ENCODE data around the gene ILKAP.

ILKAP gene

DNA sequence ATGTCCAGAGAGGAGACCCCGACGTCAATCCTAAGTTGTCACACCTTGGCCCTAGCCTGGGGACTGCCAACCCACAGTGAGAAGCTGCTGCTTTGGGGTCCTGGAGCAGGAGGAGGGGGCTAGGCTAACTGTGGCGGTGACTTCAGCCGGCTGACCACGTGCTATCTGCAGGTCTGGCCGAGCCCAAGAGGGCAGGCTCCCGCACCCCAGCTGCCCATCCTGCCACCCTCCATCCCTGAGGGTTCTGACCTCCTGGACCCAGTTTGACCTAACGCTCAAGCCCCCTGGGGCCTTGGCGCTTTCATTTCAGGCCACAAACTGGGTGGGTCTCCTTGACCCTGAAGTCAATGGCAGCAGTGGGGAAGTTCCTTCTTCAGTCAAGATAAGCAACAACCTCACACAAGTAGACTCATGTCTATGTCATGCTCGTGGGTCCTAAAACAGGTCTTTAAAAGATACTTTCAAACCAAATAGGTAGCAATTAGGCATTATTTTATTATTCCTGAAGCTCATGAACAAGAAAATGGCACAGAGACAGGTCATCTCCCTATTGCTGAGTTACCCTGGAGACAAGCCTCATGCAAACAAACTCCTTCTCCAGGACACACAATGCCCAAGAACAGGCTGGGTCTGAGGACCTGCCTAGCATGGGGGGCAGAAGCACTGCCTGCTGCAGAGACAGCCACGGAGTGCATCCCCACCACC is 34.1 kb upstream of the ILKAP start:
- DNase-seq (ENCODE audit: low read depth) = no peak

DNA sequence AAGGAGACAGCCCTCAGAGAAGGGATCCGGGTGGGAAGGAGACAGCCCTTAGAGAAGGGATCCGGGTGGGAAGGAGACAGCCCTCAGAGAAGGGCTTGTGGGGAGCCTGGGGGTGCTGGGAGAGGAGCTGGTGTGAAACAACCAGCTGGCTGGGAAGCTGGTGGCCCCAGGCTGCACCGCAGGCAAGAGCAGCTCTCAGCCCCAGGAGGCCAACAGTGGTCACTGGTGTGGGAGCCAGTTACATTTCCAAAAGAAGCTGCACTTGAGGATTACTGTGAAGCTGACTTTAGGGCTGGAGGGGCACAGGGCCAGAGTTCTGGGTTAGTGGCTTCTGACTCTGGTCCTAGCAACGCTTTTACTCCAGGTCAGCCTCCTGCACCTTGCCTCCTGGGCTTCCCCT is 33.1 kb upstream of the ILKAP start:
- DNase-seq (ENCODE audit: low read depth) = no peak

DNA sequence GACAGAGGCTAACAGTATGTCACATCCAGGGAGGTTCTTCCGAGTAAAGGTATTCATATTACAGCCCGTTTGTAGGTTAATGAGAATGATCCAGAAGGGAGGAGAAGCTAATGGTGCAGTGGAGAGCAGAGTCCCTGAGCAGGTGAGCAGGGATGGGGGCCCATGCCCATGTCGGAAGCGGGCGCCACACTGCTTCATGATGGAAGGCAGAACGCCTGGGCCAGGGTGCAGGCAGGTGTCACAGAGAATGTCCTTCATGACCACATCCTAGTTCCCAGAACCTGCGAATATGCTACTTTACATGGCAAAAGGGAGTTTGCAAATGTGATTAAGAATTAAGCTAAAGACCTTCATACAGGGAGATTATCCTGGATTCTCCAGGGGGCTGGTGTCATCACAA is 32.4 kb upstream of the ILKAP start:
- DNase-seq (ENCODE audit: low read depth) = no peak

GRCh38 chr2:238235331-238235732 is 31.8 kb upstream of the ILKAP start:
- no peak for DNase-seq (ENCODE audit: low read depth)

DNA sequence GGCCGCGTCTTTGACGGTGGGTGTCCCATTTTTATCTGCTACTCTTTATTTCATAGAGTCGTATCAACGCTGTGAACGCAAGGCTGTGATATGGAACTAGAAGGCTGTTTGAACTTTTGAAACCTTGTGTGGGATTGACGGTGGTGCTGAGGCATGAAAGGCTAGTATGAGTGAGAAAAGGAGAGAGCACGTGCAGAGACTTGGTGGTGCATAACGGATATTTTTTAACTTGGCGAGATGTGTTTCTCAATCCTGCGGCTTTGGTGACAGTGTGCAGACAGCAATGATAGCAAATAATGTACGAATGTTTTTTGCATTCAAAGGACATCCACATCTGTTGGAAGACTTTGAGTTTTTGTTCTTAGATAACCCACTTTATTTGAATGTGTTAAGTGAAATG is 30.1 kb upstream of the ILKAP start:
- DNase-seq (ENCODE audit: low read depth) = no peak

GRCh38 chr2:238231809-238232208 is 28.3 kb upstream of the ILKAP start:
- no peak for DNase-seq (ENCODE audit: low read depth)

GRCh38 chr2:238231251-238231793 is 27.8 kb upstream of the ILKAP start:
- DNase-seq (ENCODE audit: low read depth) = peak; percentile 69

GRCh38 chr2:238230699-238231098 is 27.2 kb upstream of the ILKAP start:
- no peak for DNase-seq (ENCODE audit: low read depth)

DNA sequence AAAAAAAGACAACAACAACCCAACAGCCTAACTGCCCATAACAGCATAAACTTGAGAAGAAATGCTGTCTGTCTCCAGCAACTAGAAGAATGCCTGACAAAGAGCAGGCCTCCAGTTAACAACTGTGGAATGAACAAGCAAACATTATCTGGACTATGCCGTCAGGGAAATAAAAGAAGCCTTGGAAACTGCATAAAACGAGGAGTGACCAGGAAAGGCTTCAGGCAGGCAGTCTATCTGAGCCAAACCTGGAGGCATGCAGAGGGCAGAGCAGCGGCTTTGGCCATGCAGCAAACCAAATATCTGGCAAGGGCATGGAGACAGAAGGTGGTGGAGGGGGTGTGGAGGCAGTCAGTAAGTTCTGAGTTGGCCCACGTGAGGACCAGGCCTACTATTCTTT is 25.2 kb upstream of the ILKAP start:
- no peak for DNase-seq (ENCODE audit: low read depth)

- no peak for DNase-seq (ENCODE audit: low read depth)
These were observed 24.1 kb upstream of the ILKAP start for GRCh38 chr2:238227587-238228032.

GRCh38 chr2:238226698-238227586 is 23.4 kb upstream of the ILKAP start:
- no peak for DNase-seq (ENCODE audit: low read depth)

DNA sequence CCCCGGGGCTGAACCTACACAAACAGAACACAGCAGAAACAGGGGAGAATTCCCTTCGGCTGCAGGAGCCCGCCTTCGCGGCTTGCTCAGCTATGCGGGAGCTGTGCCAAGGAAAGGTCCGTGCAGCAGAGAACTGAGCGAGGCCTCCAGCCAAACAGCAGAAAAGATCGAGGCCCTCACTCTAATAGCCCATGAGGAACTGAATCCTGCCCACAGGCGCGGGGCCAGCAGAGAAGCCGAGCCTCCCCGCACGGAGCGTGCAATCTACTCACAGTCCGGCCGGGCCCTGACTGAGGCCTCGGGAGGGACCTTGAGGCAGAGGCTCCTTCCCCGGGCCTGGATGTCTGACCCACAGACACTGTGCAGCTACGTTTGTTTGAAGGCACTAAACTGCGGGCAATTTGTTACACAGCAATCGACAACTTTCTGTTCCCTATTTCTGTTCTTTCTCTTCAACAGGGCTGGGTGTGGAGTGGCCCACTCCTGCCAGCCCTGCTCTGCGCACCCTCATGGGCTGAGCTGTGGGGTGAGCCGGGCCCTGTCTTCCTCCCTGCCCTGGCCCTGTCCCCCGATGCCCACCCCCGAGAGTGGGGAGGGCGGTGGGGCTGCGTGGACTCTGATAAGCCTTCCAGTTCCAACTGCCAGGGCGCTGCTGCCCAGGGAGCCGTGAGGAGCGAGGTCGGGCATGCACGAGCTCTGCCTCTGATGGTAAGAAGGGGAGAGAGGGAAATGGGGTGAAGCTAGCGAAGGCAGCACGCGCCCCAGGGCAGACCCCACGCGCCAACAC is 22.6 kb upstream of the ILKAP start:
- no peak for DNase-seq (ENCODE audit: low read depth)

GRCh38 chr2:238225121-238225520 is 21.6 kb upstream of the ILKAP start:
- no peak for DNase-seq (ENCODE audit: low read depth)

DNA sequence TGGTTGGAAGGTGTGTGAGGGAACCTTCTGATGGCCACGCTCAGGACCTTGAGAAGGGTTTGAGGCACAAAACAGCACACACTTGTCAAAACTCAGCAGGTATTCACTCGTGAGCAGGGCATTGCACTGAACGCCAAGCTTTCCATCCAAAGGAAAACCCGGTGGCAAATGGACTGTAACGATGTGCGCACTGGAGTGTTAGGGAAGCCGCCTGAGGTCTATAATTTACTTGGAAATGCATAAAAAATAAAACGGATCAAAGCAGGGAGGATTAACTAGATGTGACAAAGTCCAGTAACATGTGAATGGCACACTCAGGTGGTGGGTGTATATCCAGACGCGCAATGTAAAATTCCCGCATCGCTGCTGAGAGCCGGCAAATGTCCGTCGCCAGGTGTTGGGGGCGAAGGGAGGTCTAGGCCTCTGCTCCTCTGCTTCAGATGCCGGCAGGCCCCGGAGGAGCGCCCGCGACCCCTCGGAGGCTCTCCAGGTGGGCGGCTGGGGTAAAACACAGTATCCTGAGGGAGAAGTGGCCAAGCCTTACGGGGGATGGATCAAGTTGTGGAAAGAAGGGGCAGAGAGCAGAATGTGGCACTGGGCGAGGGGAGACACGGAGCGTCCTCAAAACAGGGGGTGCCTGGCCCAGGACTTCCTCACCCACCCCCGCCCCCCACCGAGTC is 21.0 kb upstream of the ILKAP start:
- DNase-seq (ENCODE audit: low read depth) = no peak

DNA sequence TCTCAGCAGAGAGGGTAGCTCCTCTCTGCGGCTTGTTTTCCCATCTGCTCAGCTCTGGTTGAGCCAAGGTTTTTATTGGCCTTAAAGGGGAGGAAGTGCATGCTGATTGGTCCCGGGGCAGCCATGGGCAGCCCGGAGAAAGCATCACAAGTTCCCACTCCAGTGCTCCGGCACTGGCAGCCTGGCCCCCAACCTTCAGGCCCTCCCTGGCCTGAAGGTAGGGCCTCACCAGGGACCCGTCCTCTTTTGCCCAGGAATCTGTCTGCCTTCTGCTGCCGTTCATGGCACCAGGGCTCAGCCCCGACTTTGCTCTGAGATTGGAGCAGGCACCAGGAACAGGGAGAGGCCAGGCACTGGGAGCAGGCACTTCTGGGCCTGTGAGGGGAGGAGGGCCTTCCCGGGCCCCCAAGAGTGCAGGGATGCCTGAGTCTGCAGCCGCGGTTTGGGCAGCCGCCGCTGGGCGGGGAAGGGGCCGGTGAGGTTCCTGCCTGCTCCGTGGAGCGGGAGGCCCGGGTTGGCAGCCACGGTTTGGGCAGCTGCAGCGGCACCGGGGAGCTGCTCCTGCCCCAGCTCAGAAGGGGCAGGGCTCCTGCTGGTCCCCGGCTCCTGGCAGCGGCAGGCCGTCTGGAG is 17.5 kb upstream of the ILKAP start:
- DNase-seq (ENCODE audit: low read depth) = no peak

GRCh38 chr2:238220274-238220891 is 16.9 kb upstream of the ILKAP start:
- DNase-seq (ENCODE audit: low read depth) = no peak

DNA sequence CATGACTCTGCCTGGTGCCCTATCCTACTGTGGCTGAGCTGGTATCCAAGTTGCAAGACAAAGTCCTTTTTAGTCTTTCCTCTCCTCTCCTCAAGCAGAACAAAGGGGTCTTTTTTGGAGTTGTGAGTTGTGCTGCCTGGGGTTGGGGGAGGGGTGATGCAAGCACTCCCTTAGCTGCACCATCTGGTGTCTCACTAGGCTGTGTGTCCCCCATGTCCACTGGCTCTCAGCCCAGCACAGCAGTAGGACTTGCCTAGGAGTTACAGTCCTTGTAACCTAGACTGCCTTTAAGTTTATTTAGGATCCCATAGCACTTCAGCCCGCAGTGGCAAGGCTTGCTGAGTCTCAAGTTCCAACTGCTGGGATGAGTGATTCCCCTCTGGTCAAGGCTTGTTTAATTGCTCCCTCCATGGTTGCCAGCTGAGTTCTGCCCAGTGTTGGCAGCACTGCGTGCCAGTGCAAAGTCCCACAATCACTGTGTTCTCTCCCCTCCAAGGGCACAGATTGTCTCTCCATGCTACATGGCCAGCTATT is 13.2 kb upstream of the ILKAP start:
- DNase-seq (ENCODE audit: low read depth) = no peak

GRCh38 chr2:238207006-238207405 is 3.5 kb upstream of the ILKAP start:
- no peak for DNase-seq (ENCODE audit: low read depth)

GRCh38 chr2:238203973-238204683 is 633 bp upstream of the ILKAP start:
- no peak for DNase-seq (ENCODE audit: low read depth)
